GM19043 (cell line): Measurements from ENCODE around the gene DAPK1.

ENCODE experiments used
- ATAC-seq: cut with Tn5 transposase; IDR thresholded peaks from one replicate; pipeline ENCODE4 v1.9.1; 2021; ENCODE audit warnings: low read depth; ENCODE audit not compliant: unreplicated experiment

DAPK1 gene

DNA sequence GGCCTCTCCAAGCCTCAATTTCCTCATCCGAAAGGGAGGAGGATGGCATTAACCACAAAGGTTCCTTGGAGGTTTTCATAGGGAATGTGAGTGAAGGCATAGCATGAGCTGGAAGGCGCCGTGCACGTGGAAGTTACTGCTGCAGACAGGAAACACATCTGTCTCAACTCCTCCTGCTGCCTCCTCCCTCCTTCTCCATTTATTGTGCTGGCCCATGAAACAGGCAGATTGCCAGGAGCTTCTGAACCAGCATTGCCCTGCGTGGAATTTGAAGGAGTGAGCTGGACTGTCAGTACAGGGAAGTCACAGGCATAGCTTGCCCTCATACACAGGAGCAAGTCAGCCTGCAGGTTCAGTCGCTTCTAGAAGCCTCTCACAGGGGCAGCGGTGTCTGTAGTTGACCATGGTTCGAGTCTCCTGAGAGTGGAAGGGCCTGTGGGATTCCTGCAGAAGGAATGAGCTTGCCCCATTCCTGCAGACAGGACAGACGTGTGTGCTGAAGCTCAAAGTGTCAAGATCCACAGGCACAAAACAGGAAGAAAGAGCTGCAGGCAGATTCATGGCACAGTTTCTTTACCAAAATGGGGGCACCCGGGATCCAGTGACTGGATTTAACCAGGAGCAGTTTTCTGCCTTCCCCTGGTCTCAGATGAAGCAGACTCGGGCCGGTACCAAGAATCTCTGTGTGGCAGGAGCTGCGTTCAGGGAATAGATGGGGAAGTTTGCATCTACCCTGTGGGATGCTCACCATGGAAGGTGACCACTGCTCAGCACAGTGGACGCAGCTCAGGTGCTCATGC lies 179.5 kb downstream of the DAPK1 start:
- ATAC-seq: no peak

DNA sequence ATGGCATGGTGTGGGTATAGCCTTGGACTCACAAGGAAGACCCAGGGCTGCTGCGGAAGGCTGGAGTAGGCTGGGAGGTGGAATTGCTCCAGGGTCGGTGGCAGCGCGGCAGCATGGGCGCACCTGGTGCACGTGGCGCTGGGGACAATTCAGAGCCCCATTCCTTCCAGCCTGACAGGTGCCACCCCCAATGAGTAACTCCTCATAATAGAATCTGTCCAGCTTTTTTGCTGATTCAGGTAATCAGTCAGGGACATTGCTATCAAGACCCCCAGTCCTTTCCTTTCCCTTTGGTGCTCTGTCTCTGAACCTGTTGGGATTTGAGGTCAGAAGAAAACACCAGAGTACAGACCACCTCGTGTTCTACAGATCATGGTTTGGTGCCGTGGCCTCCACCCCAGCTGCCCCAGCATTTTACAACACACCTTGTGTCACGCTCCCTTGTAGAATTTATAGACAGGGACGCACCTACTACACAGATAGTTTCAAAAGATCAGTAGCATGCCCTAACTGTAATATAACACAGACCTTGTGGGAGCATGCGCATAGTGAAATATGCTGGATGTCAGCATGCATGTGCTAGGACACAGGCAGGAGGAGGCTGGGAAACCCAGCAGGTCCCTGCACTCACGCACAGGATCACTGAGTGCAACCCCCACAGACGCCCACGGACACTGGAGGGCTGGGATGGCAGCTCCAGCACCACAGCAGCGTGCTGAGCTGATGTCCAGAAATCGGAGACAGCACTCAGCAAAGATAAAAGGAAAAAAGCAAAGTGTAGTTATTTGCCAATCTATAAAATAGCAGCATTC lies 180.3 kb downstream of the DAPK1 start:
- no peak for ATAC-seq

DNA sequence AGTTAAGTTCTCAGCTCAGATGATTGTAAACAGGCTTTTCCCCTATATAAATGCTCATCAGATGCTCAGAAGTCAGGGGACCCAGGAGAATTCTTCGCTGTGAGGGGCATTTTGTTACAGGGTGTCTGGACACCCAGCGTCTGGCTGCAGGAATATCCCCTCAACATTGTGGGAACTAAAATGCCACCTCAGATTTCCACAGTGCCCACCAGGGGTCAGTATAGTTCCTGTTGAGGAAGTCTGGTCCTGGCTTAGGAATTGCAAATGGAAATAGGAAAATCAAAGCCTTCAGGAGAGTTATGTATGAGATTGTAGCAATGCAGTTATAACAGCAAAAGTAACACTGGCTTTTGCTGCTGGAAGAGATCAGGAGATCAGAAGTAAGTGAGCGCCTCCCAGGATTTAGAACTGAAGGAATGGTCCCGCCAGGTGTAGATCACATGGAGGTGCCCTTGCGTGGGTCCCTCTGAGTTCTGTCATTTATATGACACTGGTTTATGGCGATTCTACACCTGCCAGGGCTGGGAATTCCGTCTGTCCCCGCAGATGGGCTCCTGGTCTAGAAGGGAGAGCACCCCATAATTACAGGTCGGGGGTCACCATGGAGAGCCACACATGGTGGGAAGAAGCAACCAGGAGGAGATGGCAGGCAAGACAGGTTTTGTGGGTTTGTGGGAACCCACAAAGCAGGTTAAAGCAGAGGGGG lies 181.1 kb downstream of the DAPK1 start:
- ATAC-seq: no peak

DNA sequence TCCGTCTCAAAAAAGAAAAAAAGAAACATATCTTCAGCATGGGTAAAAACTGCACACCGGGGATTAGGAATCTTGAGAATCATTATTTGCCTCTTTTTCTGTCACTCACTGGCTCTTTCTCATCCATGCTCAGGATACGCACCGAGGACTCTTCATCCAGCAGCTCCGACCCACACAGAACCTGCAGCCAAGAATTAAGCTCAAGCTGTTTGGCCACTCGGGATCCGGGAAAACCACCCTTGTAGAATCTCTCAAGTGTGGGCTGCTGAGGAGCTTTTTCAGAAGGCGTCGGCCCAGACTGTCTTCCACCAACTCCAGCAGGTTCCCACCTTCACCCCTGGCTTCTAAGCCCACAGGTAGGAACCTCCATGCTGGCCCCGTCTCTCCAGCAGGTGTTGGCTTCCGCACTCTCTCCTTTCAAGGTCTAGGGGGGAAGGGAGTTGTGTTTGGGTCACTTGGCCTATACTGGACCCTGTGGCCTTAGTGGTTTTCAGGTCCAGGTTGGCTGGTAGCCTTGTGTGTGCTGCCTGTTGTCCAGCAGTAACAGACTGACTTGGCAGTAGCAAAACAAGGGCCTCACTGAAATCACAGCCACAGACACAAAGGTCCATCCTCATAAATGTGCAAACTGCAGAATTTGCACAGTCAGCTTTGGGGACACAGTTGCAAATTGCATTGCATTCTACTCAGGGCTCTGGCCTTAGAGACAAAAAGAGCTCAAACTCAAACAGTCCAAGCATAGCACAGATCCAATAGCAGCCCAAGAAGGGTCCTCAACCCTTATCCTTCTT lies 183.8 kb downstream of the DAPK1 start:
- ATAC-seq: no peak

DNA sequence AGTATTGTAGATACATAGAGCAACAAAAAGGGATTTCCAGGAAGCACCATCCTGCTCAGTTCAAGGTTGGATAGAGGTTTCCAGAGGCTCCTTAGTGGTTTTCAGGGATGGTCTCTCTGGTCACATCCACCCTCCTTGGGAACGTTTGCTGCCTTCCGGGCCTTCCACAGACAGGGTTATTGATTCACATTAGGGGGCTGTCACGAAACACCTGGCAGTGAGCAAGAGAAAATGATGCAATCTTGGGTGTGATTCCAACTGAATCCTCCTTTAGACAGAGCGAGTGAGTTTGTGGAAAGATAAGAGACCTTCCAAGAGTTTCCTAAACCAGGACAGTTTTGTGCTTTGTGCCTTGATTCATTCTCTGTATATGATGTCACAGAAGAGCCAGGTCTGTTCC lies 184.4 kb downstream of the DAPK1 start:
- no peak for ATAC-seq

DNA sequence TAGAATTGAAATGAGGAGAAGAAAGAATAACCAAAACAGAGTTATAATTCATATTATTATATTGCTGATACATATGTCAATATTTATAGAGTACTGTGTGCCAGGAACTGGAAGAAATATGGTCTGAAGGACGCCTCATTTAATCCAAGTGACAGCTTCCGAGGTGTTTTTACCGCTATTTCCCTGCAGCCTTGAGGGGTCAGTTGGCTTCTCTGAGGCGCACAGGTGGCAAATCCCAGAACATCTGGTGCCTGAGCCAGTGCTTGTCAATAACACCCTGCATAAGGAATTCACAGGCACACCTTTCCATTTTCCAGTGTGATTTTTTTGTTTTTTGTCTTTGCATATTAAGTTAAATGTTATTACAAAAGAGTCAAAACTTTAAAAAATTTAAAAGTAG lies 185.0 kb downstream of the DAPK1 start:
- no peak for ATAC-seq

DNA sequence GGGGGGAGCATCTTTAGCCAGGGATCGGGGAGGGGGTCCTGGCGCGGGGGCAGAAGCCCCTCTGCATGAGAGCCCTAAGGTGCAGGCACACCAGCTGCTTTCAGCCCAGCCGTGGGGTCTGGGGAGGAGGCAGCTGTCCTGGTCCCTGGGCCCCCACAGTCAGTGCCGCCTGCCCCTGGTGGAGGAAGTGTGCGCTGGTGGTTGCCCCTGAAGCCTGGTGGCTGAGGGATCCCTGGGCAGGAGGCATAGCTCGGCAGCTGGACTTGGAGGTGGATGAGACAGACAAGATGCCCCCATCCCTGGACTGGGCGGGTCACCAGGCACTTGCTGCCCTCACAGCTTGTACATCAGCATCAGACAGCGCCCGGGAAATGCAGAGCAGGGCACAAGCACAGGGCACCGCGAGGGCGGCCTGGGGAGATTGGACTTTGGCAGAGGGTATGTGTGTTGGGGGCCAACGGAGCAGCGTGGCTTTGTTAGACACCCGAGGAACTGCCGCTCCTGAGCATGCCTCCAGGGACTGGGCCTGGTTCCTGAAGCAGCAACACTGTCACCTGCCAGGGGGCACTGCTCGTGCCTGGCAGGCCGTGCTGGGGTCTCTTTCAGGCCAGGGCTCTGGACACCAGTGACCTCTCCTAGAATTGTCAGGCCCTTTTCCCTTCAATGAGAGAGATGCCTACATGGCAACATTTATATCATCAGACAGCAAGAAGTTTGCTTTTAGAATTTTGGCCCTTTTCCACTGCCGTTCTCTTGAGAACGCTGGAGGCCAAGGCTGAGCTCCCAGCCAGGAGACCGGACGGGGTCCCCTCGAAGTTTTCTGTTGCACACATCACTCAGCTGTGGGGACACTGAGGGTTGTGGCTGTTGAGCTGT lies 186.3 kb downstream of the DAPK1 start:
- no peak for ATAC-seq

DNA sequence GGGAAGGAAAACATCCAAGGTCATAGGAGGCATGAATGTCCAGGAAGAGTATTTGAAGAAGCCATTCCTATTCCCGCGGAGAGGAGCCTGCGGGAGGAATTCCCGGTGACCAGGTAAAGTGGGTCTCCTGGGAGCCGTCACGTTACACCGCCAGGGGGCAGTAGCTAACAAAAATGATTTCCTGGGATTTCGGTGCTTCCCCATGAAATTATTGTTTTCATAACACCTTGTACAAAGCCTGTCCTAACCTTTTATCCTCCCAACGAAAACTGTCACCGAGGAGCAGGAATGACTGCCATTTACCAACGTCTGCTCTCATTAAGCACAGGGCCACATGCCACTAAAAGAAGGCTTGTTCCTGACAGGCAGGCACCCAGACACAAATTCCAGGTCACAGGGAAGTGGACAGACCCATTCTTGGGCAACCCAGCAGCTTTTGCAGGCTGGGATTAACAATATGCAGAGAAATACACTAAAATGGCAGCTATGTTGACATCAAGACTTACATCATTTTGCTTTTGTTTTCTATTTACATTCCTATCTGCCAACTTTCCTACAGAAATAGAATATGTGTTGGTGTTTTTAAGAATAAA lies 187.1 kb downstream of the DAPK1 start:
- ATAC-seq: no peak

DNA sequence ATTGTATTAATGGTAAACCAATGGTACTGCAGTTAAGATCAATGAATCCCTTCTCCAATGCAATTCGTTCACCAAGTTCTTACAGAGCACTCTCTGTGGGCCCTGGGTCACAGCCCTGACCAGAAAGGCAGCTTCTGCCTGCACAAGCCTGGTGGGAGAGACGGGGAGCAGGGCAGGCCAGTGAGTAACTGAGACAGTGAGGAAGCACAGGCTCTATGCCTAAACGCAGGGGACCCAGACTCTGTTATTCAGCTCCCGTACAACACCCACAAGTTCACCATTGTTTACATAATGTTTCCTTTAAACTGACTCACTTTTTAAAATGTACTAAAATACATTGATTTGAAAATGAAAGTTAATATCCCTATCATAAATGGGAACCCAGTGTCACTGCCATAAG lies 187.8 kb downstream of the DAPK1 start:
- ATAC-seq: no peak

DNA sequence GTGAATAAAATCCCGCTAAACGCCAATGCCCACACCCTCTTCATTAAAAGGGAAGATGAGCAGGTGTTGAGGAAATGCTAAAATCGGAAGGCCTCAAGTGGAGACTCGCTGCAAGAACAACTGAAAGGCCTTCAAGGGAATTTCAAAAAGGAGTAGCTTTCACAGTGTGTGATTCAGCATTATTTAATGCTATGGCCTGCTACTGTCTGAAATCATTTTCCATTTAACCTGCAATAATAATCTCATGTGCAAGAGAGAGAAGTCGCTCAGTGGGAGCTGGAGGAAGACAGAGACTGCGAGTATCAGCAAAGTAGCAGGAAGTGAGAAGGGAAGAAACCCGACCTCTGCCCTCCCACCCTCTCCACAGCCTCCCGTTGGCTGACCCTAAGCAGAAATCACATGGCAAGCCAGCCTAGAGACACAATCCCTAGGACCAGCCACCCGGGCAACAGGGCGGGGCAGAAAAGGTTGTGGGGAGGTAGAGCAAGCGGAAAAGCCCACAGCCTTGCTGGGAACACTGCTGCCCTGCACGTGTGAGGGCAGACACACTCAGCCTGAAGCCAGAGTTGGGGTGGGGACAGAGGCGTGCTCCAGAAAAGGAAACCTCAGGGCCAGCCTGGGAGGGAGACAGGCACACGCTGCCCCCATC lies 188.3 kb downstream of the DAPK1 start:
- ATAC-seq: no peak

DNA sequence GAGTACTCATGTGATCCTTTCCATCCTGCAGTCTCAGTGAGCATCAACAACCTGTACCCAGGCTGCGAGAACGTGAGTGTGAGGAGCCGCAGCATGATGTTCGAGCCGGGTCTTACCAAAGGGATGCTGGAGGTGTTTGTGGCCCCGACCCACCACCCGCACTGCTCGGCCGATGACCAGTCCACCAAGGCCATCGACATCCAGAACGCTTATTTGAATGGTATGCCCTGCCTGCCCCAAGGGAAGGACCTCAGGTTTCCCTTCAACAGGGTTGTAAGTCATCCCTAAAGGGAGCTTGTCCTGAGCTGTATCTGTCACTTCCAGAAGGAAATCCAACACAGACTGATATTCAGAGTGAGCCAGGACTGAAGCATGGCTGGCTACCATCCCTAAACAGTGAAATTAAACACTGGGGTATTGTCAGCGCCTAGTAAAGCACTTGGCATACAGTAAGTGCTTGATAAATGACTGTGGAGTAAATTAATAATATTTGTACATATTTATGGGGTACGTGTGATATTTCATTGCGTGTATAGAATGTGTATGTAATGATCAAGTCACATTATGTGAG lies 188.9 kb downstream of the DAPK1 start:
- no peak for ATAC-seq

DNA sequence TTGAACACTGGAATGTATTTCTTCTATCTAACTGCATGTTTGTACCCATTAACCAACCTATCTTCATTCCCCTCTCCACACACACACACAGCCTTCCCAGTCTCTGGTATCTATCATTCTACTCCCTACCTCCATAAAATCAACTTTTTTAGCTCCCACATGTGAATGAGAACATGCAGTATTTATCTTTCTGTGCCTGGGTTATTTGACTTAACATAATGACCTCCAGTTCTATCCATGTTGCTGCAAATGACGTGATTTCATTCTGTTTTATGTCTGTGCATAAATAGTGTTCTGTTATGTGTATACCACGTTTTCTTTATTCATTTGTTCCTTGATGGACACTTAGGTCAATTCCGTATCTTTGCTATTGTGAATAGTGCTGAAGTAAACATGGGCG lies 189.5 kb downstream of the DAPK1 start:
- no peak for ATAC-seq

DNA sequence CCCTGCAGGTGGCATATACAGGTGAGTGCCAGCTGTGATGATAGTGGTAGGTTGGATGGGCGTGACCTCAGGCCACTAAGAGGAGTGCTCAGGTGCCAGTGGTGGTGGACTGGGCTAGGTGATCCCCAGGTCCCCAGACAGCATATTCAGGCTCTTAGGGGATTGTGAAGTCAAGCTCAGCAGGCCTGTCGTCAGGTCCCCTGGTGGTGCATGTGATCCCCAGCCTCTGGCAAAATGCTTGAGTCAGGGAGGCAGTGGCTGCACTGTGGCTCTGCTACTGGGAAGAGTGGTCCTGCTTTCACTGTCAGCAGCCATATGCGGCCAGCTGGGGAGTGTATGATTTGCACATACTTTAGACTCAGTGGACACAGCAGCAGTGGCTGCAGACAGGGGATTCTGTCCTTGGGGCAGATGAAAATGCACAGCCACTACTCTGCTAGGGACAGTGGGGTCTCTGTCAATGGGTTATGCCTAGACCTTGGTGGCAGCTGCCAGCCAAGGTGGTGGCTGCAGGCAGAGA lies 196.6 kb downstream of the DAPK1 start:
- ATAC-seq: no peak

DNA sequence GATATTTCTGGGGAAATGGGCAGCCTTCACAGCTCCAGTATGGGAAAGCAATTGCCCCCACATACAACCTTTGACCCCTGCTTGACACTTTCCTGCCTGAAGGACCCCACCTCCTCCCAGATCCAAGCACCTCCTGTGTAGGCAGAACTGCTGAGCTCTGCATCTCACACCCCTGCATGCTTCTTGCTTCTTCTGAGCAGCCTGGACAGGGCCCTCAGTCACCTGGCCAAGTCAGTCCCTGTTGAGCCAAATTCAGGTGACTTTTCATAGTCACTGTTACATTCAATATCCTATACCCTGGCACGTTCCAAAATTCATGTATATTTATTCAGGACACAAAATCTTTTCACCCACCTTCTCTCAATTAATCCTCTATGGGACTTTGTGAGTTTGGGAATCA lies 197.9 kb downstream of the DAPK1 start:
- ATAC-seq: no peak

DNA sequence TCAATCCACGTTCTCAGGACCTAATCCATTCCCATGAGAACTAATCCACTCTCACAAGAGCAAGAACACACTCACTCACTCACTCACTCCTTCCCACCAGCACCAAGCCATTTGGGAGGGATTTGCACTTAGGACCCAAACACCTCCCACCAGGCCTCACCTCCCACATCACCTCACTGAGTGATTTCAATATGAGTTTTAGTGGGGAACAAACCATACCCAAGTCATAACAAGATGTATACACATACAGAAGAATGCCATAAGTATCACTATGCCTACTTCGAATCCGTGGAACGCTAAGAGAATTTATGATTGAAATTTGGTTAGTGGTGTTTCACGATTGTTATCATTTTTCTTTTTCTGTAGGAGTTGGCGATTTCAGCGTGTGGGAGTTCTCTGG lies 199.0 kb downstream of the DAPK1 start:
- no peak for ATAC-seq

DNA sequence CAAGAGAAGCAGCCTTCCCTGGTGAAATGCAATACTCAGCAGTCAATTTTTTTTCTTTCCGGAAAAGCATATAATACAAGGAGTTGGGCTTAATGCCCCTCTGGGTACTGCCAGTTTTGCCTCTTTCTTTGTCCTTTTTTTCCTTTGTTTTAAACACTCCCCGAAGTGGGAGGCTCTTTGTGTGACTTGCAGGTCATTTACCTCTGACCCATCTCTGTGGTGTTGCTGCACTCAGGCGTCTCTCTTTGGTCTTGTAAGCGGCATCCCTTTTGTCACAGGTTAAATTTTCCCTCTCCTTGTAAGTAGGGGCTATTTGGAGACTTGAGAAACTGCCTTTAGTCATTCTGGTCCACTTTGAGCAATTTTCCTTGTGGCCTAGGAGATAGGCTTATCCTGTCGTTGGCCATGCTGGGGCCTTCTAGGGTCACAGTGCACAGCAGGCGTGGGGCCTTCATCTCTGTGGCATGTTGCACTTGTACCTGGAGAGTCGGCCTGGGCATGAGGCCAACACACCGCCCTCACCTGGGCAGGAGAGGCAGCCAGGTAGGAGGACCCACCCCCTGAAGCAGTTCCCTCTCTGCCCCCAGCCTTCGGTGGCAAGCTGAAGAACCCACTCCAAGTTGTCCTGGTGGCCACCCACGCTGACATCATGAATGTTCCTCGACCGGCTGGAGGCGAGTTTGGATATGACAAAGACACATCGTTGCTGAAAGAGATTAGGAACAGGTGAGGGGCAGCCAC lies 200.6 kb downstream of the DAPK1 start:
- ATAC-seq: no peak

DNA sequence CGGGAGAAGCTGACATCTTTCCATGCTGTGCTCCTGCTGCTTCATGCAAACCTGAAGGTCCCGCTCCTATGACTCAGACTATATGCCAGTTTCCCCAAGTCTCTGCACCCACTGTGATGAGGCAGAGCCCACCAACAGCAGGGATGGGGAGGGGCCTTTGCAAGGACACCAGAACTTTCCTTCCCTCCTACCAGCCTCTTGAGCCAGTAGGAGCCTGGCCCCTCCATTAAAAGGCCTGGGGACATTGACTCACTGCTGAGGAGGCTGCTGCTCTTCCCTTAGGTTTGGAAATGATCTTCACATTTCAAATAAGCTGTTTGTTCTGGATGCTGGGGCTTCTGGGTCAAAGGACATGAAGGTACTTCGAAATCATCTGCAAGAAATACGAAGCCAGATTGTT lies 202.2 kb downstream of the DAPK1 start:
- ATAC-seq: no peak

DNA sequence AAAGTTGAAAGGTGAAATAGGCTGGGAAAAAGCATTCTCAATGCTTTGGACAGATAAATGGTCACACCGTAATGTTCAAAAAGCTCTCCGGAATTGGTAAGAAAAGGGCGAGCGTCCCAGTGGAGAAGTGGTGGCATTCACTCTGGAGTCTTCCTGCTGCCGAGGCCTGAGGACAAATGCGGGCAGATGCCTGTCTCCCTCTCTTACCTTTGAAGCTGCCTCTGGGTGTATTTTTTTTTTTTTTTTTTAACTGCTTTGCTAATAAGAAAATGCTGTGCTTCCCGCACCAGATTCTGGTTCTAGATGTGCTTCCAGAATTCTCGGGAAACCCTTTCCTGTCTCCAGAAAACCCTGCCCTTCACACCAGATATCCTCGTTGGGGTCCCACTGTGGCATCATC lies 203.8 kb downstream of the DAPK1 start:
- no peak for ATAC-seq
